Vagina (tissue), 2 donors: ENCODE data around the gene NPSR1. TPM values are rescaled to one million over a fixed set of nuclear protein-coding genes. Genes with fewer than 3 reads are reported as not detected.

Source experiments
- DNase-seq, 2 donors: peaks; one replicate each; pipeline ENCODE4 v3.0.0-alpha.2; 2017; ENCODE audit errors: extremely low spot score in 2 of 2
- H3K27ac ChIP-seq: fragments of 200-600 bp; sonication (generic); one replicate; pipeline ENCODE4 v1.5.1; 2019
- H3K27me3 ChIP-seq: fragments of 200-600 bp; sonication (generic); one replicate; pipeline ENCODE4 v1.5.1; 2019
- H3K36me3 ChIP-seq, 2 donors: fragments of 200-600 bp; sonication (generic); one replicate each; pipeline ENCODE4 v1.5.1; 2017 to 2019
- H3K4me1 ChIP-seq: fragments of 200-600 bp; sonication (generic); one replicate; pipeline ENCODE4 v1.5.1; 2019
- H3K4me3 ChIP-seq, 2 donors: fragments of 200-600 bp; sonication (generic); 1 replicate in 1 of 2; 2 replicates in 1 of 2; pipeline ENCODE4 v1.5.1; 2016 to 2019
- H3K9me3 ChIP-seq: fragments of 200-600 bp; sonication (generic); one replicate; pipeline ENCODE4 v1.5.1; 2019
- POLR2A ChIP-seq, 2 donors: fragments of 450-650 bp; IDR thresholded peaks; one replicate each; pipeline ENCODE4 v1.6.1; 2017; ENCODE audit warnings: antibody characterized with exemption in 2 of 2, mild to moderate bottlenecking in 2 of 2, moderate library complexity in 2 of 2
- POLR2AphosphoS5 ChIP-seq, 2 donors: sonication (generic); formaldehyde crosslinking; IDR thresholded peaks; one replicate each; pipeline ENCODE4 v1.9.0; 2017; ENCODE audit warnings: antibody characterized with exemption in 2 of 2, mild to moderate bottlenecking in 2 of 2, low read depth in 1 of 2; ENCODE audit not compliant: insufficient read depth in 1 of 2
- intact Hi-C: fragments of 100-400 bp; cut with DNase I; formaldehyde crosslinking; loops from one replicate; pipeline ENCODE4 v1.15.1; 2023
- total RNA-seq: library from RNA; depleted of rRNA; stranded (reverse); fragments of >200 nt; gene quantifications from one replicate; pipeline ENCODE4 v1.2.3, GENCODE V29; 2016
- TF ChIP-seq, protein P1 (sequence below), 3 experiments: fragments of 450-650 bp in 2 of 3; fragments of 200-600 bp in 1 of 3; sonication (generic) in 1 of 3; IDR thresholded peaks; one replicate each; pipeline ENCODE4 v1.5.1; 2017 to 2019; ENCODE audit warnings: antibody characterized with exemption in 3 of 3, mild to moderate bottlenecking in 2 of 3, moderate library complexity in 2 of 3

NPSR1 gene
- total RNA-seq, 1 donor from 2014 or later = not detected

DNA sequence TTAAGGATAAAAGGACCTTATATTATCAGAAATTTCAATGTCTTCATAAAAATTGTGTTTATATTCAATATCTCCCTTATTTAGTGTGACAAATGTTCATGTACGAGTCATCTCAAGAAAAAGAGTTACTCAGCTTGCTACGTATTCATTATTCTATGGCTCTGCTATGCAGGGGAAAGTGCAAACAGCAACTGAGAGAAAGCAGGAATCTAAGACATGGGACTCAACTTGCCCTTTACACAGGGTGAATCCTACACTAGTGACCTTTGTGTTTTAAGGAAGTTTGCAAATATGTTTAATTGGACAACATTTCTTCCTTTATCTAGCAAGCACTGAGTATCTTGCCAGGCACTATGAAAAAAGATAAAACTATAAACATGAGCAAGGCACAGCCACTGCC is 104.7 kb downstream of the NPSR1 start:
- Histone ChIP-seq H3K4me1 (no peaks in the 10 kb centered on the region), H3K4me3 (no peak overlapping the region), H3K27me3 (no peaks in the 10 kb centered on the region), H3K27ac (no peak overlapping the region), H3K9me3 (no peaks in the 10 kb centered on the region), H3K36me3 (no peaks in the 10 kb centered on the region)
- DNase-seq = no peak
- intact Hi-C loops = no loop called here
- TF ChIP-seq POLR2A (IDR thresholded peaks at IDR 0.05) = no peak
- TF ChIP-seq, protein P1, sequence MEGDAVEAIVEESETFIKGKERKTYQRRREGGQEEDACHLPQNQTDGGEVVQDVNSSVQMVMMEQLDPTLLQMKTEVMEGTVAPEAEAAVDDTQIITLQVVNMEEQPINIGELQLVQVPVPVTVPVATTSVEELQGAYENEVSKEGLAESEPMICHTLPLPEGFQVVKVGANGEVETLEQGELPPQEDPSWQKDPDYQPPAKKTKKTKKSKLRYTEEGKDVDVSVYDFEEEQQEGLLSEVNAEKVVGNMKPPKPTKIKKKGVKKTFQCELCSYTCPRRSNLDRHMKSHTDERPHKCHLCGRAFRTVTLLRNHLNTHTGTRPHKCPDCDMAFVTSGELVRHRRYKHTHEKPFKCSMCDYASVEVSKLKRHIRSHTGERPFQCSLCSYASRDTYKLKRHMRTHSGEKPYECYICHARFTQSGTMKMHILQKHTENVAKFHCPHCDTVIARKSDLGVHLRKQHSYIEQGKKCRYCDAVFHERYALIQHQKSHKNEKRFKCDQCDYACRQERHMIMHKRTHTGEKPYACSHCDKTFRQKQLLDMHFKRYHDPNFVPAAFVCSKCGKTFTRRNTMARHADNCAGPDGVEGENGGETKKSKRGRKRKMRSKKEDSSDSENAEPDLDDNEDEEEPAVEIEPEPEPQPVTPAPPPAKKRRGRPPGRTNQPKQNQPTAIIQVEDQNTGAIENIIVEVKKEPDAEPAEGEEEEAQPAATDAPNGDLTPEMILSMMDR (IDR thresholded peaks at IDR 0.05) = no peak
- no peak for TF ChIP-seq POLR2AphosphoS5 (IDR thresholded peaks at IDR 0.05; ENCODE audit: insufficient read depth in 1 of 2, low read depth in 1 of 2)

GRCh38 chr7:34772296-34772938 is 114.4 kb downstream of the NPSR1 start:
- H3K4me3 ChIP-seq = no peak overlapping the region

DNA sequence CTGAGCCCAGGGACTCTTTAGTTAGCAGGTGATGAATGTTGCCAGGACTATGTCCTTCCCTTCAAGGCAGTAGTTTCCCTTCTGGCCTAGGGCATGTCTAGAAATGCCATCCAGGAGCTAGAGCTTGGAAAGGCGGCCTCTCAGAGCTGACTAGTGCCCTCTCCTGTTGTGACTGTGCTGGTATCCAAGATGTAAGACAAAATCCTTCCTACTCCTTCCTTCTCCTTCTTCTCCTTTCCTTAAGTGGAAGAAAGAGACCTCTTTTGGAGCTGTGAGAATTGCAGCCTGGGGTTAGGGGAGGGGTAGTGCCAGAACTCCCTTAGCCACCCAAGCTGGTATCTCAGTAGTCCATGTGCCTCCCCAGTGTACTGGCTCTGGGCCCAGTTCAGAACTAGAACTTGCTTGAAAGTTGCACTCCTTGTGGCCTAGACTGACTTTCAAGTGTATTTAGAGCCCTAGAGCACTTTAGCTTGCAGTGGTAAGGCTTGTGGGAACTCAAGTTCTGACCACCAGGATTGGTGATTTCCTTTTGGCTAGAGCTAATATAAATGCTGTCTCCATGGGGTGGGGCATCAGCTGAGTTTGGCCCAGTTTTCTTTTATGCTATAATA is 118.8 kb downstream of the NPSR1 start:
- intact Hi-C loops = no loop called here
- no peaks in the 10 kb centered on the region for H3K27me3 ChIP-seq
- no peaks in the 10 kb centered on the region for H3K9me3 ChIP-seq
- H3K4me1 ChIP-seq = no peaks in the 10 kb centered on the region
- DNase-seq = no peak
- TF ChIP-seq POLR2AphosphoS5 (IDR thresholded peaks at IDR 0.05; ENCODE audit: insufficient read depth in 1 of 2, low read depth in 1 of 2) = no peak
- no peak for TF ChIP-seq POLR2A (IDR thresholded peaks at IDR 0.05)
- TF ChIP-seq, protein P1 (IDR thresholded peaks at IDR 0.05) = no peak
- no peak overlapping the region for H3K27ac ChIP-seq
- H3K4me3 ChIP-seq = no peak overlapping the region
- H3K36me3 ChIP-seq = no peaks in the 10 kb centered on the region

More at GRCh38 chr7:34772296-34772938, 114.4 kb downstream of the NPSR1 start:
- no peak for DNase-seq
- no peak for TF ChIP-seq POLR2AphosphoS5 (IDR thresholded peaks at IDR 0.05; ENCODE audit: insufficient read depth in 1 of 2, low read depth in 1 of 2)
- TF ChIP-seq, protein P1 (IDR thresholded peaks at IDR 0.05) = no peak
- TF ChIP-seq POLR2A (IDR thresholded peaks at IDR 0.05) = no peak
- Histone ChIP-seq H3K9me3 (no peaks in the 10 kb centered on the region), H3K27me3 (no peaks in the 10 kb centered on the region), H3K36me3 (no peaks in the 10 kb centered on the region), H3K27ac (no peak overlapping the region), H3K4me1 (no peaks in the 10 kb centered on the region)
- intact Hi-C loops = no loop called here

DNA sequence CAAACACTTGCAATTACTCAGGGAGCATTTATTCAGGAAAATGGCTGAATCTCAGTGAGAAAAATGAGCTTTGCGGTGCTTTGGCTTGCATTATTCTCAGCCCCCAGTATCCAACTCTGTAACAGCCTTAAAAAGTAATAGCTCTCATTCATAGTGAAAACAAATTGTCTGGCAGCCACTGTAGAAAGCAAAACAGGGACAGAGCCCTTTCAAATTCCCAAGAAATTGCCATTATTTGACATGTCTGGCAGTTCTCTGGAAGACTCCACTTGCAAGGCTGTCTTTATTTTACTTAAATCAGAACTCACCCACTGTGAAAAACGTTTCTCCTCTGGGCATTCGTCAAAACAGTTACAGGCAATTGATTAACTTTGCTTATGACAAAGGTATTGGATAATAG is 122.5 kb downstream of the NPSR1 start:
- no peaks in the 10 kb centered on the region for H3K36me3 ChIP-seq
- TF ChIP-seq POLR2A (IDR thresholded peaks at IDR 0.05) (no peak), POLR2AphosphoS5 (IDR thresholded peaks at IDR 0.05; ENCODE audit: insufficient read depth in 1 of 2, low read depth in 1 of 2) (no peak)
- TF ChIP-seq, protein P1 (IDR thresholded peaks at IDR 0.05) = no peak
- H3K9me3 ChIP-seq = peaks cover 8% of the 10 kb centered on the region
- no peaks in the 10 kb centered on the region for H3K4me1 ChIP-seq
- H3K4me3 ChIP-seq = no peak overlapping the region
- intact Hi-C loops = no loop called here
- H3K27ac ChIP-seq = no peak overlapping the region
- no peak for DNase-seq
- H3K27me3 ChIP-seq = no peaks in the 10 kb centered on the region

GRCh38 chr7:34787586-34787985 is 129.6 kb downstream of the NPSR1 start:
- no peak overlapping the region for H3K27ac ChIP-seq
- DNase-seq = no peak
- intact Hi-C loops = no loop called here

More at GRCh38 chr7:34787586-34787985, 129.6 kb downstream of the NPSR1 start:
- Histone ChIP-seq H3K27me3 (no peaks in the 10 kb centered on the region), H3K36me3 (no peaks in the 10 kb centered on the region), H3K9me3 (peaks cover 8% of the 10 kb centered on the region), H3K4me1 (no peaks in the 10 kb centered on the region), H3K4me3 (no peak overlapping the region)
- TF ChIP-seq POLR2A (IDR thresholded peaks at IDR 0.05) = no peak
- TF ChIP-seq, protein P1 (IDR thresholded peaks at IDR 0.05) = no peak
- TF ChIP-seq POLR2AphosphoS5 (IDR thresholded peaks at IDR 0.05; ENCODE audit: insufficient read depth in 1 of 2, low read depth in 1 of 2) = no peak
